Activated T-cell treated with anti-CD3 and anti-CD28 coated beads for 24 hours (primary cell): ENCODE measurements around the gene SLC13A4.
"Not testable (repeated sequence)": the region's sequence is repeated elsewhere in the genome, so short reads cannot be mapped to it uniquely, and the experiment has no call there.

Experiments used
- DNase-seq: peaks from one replicate; pipeline ENCODE4 v3.0.0-alpha.2; 2020; ENCODE audit warnings: low read depth

Gene SLC13A4

GRCh38 chr7:135748770-135749169 is 20.8 kb upstream of the SLC13A4 start, which contains the start of gene FAM180A:
FAM180A (minus strand) TSS chr7:135748813; CDS start chr7:135748580, 233 bp downstream.
- no peak for DNase-seq

DNA sequence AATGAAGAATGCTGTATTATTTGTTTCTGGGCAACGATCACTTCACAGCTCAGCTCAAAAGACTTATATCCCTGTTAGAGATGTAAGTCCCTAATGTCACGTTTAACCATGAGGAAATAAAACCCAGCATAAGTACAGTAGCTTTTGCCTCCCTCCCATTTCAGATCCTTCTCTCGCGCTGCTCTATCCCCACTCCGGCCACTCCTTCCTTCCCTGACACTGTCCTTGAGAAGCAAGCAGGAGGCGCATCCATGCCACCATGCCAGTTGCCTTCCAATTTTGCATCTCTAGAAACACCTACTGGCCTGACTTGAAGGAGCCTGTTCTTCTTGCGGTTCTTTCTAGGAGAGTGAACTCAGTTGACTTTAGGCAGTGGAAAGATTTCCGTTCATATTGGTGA is 19.4 kb upstream of the SLC13A4 start:
- no peak for DNase-seq

DNA sequence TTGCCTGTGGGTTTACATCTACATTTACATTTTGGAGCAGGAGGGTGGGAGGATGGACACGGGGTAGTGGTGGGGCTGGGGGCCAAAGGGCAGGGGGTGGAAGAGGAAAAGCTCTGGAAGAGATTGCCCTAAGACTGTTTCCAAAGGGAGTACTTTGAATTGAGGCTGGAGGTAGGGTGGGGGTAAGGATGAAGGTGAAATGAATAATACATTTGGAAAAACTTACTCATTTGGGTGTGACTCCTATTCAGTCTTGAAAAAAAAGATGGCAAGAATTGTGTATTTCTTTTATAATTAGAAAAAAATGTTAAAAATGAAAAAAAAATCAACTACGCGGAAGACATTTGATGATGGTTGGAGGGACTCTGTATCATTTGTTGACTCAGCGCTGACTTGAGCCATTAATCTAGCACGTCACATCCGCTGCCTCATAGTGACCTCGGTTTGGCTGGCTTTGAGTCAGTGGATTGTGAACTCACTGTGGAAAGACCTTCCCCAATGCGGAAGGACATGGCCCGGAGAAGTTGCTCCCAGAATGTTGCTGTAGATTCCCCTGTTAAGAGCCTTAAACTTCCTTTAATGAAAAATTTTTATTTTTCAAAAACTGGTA is 17.8 kb upstream of the SLC13A4 start:
- no peak for DNase-seq

DNA sequence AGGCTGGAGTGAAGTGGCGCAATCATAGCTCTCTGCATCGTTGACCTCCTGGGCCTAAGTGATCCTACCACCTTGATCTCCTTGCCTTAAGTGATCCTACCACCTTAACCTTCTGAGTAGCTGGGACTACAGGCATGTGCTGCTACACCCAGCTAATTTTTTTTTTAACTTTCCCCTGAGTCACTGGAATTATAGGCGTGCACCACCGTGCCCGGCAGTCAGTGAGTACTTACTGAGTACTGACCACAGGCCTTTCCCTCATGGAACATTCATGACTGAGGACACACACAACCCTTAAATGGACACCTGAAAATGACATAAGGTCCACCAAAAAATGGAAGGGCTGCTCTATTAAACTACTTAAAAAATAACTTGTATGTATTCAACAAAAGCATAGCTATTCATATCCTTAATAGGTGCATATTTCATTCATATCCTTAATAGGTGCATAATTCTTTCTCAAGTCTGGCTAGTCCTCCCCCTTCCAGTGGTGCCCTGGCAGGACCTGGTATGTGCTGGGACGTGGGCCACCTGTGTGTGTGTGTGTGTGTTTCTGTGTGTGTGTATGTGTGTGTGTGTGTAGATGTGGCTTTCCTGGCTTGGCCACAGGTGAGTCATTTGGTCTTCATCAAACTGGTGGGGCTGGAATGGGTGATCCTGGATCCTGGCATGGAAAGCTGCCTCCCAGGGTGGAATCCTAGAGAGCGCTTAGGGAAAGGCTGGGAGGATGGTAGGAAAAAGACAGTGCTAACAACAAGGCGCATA is 17.1 kb upstream of the SLC13A4 start:
- no peak for DNase-seq

GRCh38 chr7:135743907-135744731 is 16.1 kb upstream of the SLC13A4 start:
- no peak for DNase-seq

- no peak for DNase-seq
These were observed 14.4 kb upstream of the SLC13A4 start for GRCh38 chr7:135742371-135742770.

- no peak for DNase-seq
These were observed 13.9 kb upstream of the SLC13A4 start for GRCh38 chr7:135741905-135742304.

DNA sequence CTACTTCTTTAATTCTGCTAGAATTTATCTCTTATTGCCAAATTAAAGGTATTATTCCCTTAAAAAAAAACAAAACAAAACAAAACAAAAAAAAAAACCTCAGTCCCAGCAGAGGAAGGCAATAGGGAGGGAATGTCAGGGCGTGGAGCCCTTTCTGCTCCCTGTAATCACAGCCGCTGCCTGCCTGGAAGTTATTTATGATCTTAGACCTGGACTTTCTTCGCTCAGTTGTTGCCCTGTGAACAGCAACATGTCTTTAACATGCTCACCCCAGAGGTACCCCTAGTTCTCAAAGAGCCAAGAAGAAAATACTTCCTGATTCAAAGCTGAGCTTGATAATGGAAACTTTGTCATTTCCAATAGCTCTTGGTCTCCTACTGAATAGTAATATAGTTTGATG is 12.9 kb upstream of the SLC13A4 start:
- DNase-seq: no peak

DNA sequence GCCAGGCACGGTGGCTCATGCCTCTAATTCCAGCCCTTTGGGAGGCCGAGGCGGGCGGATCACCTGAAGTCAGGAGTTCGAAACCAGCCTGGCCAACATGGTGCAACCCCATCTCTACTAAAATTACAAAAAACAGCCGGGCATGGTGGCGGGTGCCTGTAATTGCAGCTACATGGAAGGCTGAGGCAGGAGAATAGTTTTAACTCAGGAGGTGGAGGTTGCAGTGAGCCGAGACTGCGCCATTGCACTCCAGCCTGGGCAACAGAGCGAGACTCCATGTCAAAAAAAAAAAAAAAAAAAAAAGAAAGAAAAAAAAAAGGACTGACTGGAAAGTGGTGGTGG is 9.3 kb upstream of the SLC13A4 start:
- DNase-seq: not testable (repeated sequence)

DNA sequence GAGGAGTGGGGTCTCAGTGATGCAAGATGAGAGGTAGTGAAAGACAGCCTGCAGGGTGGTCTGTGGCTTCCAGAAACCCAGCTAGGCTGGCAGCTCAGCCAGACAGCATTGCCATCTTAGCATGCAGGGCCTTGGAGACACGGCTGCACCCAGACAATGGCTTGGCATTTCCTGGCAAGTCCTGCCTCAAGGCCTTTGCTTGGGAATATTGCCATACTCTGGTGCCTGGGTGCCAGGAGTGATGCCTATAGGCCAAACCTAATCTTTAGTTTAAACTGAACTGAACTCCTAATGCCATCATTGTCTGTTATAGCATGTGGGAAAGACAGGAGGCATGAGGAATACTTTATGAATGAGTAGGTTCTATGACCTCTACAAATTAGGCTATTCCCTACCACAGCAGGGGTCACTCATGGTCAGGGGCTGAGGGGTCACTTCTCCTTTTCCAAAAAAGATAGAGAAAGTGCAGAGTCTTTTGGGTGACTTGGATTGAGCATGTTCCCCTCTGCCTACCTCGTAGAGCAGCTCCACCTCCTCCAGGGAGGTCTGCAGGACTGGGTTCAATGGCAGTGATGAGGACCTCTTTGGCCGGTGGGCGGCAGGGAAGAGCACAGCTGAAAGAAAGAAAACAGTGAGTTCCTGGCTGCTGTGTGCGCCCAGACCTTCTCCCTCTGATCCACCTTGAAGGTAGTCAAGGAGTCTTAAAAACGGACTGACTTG is 8.8 kb upstream of the SLC13A4 start:
- no peak for DNase-seq

- no peak for DNase-seq
These were observed 6.3 kb upstream of the SLC13A4 start for GRCh38 chr7:135734343-135734689.

GRCh38 chr7:135733603-135734342 is 5.8 kb upstream of the SLC13A4 start:
- no peak for DNase-seq

DNA sequence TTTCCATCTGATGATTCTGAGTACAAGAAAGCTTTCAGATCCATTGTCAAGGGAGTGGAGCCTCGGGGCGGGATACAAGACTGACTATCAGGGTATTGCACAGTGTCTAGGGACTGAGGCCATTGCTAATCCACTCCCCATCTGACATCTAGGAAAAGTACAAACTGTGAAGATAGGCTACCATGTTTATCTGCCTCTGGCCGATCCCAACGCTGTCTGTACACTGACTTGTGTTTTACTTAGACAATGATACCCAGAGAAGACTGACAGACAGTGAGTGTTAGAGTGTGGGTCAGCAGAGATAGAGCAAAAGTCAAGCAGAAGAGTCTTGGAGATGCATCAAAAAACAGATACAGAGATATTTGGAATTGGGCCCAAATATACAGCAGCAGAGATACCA is 3.1 kb upstream of the SLC13A4 start:
- no peak for DNase-seq

DNA sequence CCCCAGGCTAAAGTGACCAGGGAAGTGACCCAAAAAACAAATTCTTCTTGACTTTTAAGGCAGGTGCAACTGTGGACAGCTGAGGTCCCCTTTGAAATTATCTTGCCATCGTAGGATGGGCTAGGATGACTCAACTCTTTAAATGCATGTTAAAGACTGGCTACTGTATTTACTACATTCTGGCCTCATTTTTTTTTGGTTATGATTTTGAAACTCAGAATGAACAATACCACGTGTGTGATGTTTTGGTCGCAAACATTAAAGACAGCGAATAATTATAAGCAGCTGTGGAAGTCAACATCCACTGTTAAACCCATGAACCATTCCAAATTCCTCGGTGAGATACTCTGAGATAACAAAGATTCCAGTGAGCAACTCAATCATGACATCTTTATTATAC is 1.2 kb upstream of the SLC13A4 start:
- DNase-seq: no peak

DNA sequence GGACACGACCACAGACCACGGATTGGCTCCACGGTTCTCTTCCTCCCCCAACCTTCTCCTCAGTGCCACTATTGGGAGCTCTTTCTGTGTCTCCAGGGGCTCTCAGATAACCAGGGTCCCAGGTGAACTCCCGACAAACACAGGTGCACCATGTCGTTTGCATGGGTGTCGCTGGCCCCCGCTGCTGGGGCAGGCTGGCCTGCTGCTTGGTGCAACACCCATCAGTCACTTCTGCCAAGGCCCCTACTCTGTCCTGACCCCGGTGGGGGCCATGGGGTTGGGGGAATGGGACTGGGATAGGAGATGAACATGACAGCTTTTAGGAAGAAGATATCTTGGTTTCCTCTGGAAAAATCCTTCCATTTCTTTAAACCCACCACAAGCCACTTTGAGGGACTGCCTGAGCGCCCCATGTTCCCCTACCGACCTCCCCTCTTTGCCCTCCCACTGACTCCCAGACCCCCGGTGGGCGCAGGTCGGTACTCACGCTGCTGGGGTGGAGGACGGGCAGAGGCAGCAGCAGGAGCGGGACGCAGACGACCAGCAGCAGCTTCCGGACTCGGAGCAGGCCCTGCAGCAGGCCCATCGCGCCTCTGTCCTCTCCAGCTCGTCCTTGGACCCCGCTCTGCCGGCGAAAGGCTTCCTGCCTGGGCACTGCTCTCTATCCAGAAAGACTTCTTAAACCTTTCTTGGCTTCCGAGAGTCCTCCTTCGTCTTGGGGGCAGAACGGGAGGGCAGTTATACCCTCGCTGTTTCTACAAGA is 894 bp downstream of the SLC13A4 start:
- DNase-seq: no peak

DNA sequence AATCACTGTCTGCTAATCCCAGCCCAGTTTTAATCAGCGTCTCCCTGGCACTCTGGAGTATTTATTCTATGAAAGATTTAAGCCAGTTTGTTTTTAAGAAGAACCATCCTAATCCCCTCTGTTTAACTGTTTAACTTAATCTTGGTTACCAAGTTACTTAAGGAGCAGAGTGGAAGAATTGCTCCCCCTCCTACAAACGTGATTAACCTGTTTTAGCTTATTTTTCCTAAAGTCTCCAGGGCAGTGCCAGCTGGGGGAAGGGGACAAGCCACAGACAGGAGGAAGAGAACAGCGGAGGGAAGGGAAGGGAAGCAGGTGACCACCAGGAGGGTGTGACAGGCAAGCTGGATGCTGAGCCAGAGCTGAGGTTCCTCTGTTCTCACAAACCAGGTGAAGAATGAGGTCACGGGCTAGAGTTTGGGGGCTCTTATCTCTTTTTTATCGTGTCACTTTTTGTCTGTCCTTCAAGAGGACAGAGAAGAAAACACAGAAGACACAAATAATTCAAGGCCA is 1.7 kb downstream of the SLC13A4 start:
- no peak for DNase-seq

DNA sequence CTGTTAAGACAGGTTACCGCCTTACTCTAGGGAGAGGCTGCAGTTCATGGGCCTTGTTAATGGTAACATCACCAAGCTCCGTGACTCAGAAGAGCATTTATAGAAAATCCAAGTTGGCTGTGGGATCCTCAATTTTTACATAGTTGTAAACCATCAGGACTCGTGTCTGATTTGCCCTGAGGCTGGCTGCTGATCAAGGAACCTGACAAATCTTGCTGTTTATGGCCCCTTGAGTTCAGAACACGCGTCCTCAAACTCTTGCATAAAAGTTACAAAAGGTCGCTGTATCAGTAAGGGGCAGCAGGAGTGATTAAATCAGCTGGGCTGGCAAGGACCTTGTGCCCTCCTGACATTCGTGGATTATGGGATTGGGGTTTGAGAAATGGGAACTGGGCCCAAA is 4.6 kb downstream of the SLC13A4 start:
- no peak for DNase-seq

- no peak for DNase-seq
These were observed 6.7 kb downstream of the SLC13A4 start for GRCh38 chr7:135721198-135721820.

GRCh38 chr7:135719688-135720087 is 8.3 kb downstream of the SLC13A4 start:
- no peak for DNase-seq

DNA sequence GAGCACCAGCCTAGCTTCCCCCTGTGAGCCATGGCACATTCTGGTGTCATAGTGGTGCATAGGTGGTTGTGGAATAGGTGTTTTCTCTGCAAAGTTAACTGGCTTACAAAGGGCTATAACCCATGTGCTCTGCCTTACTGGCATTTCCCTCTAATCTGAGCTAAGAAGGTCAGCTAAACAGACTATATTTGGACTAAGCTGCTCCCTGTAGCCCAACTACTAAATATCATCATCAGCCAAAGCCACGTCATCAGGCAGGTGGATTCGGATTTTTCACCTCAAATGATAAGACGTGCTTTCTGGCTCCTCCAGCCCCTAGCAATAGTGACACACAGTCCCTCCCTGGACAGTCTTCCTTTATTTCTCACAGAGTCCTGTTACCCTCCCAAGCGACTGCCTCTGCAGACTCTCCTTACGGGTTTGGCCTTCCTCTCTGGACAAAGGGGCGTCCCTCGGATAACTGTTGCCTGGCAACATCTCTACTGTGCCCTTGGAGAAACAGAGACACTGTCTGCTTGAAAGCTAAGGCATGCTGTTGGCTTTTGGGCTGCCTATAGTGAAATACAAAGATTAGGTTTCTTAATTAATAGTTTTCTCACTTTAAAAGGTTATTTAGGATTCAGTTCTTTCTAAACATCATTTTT is 9.1 kb downstream of the SLC13A4 start:
- no peak for DNase-seq
